HK-2 (cell line): ENCODE data around the gene SNRPD3.
A peak's percentile ranks its signal among the peaks of the same experiment; 100 is the strongest.

Experiments
- DNase-seq: peaks from one replicate; pipeline ENCODE4 v3.0.0-alpha.2; 2018; ENCODE audit not compliant: unreplicated experiment

SNRPD3 gene

GRCh38 chr22:24567668-24568067, 11.9 kb downstream of the SNRPD3 start:
- DNase-seq = no peak

- DNase-seq = no peak
Measured at GRCh38 chr22:24571266-24571665, 15.5 kb downstream of the SNRPD3 start.

- DNase-seq = no peak
Measured at GRCh38 chr22:24576778-24577177, 21.0 kb downstream of the SNRPD3 start.

GRCh38 chr22:24578355-24579257, 22.8 kb downstream of the SNRPD3 start:
- no peak for DNase-seq

GRCh38 chr22:24579258-24579601, 23.4 kb downstream of the SNRPD3 start:
- DNase-seq = no peak

- no peak for DNase-seq
Measured at GRCh38 chr22:24580276-24580675, 24.5 kb downstream of the SNRPD3 start.

GRCh38 chr22:24582056-24582814, 26.4 kb downstream of the SNRPD3 start:
- DNase-seq = no peak

GRCh38 chr22:24583221-24584165, 27.7 kb downstream of the SNRPD3 start:
- peak; percentile 52 for DNase-seq

GRCh38 chr22:24584166-24584790, 28.5 kb downstream of the SNRPD3 start:
- DNase-seq = no peak

- DNase-seq = no peak
Measured at GRCh38 chr22:24584871-24585411, 29.1 kb downstream of the SNRPD3 start.

GRCh38 chr22:24585461-24585860, 29.7 kb downstream of the SNRPD3 start:
- DNase-seq = no peak

- DNase-seq = no peak
Measured at GRCh38 chr22:24585927-24586546, 30.2 kb downstream of the SNRPD3 start.

GRCh38 chr22:24587251-24587650, 31.5 kb downstream of the SNRPD3 start:
- no peak for DNase-seq

- DNase-seq = no peak
Measured at GRCh38 chr22:24587948-24588347, 32.1 kb downstream of the SNRPD3 start.

GRCh38 chr22:24588381-24588756, 32.6 kb downstream of the SNRPD3 start:
- no peak for DNase-seq

- DNase-seq = no peak
Measured at GRCh38 chr22:24588757-24589481, 33.1 kb downstream of the SNRPD3 start.

- DNase-seq = no peak
Measured at GRCh38 chr22:24589518-24590030, 33.8 kb downstream of the SNRPD3 start.

GRCh38 chr22:24590596-24591173, 34.9 kb downstream of the SNRPD3 start:
- DNase-seq = no peak

- no peak for DNase-seq
Measured at GRCh38 chr22:24591286-24591830, 35.6 kb downstream of the SNRPD3 start.
